HepG2 (cell line): ENCODE measurements around the gene RAB3B. TPM values are rescaled to one million over a fixed set of nuclear protein-coding genes. Genes with fewer than 3 reads are reported as not detected.

Source experiments
- ATF3 ChIP-seq: sonication (generic); formaldehyde crosslinking; IDR thresholded peaks from 2 replicates; pipeline ENCODE4 v1.4.0; 2020; ENCODE audit warnings: missing genetic modification reagents
- CAMTA2 ChIP-seq: sonication (generic); formaldehyde crosslinking; IDR thresholded peaks from 2 replicates; pipeline ENCODE4 v1.4.0; 2020; ENCODE audit warnings: mild to moderate bottlenecking, missing genetic modification reagents, borderline replicate concordance
- DNMT3B ChIP-seq: conservative IDR thresholded peaks from 2 replicates; pipeline ENCODE4 v1.6.1; 2016; ENCODE audit warnings: missing biosample characterization, control low read depth
- FOXO1 ChIP-seq: sonication (generic); formaldehyde crosslinking; IDR thresholded peaks from 2 replicates; pipeline ENCODE4 v1.4.0; 2020; ENCODE audit warnings: missing genetic modification reagents
- IKZF1 ChIP-seq: fragments of 450-650 bp; IDR thresholded peaks from 2 replicates; pipeline ENCODE4 v1.7.1; 2016
- IRF9 ChIP-seq: sonication (generic); formaldehyde crosslinking; IDR thresholded peaks from 2 replicates; pipeline ENCODE4 v1.8.0; 2022; ENCODE audit warnings: missing genetic modification reagents, mild to moderate bottlenecking, borderline replicate concordance
- MED13 ChIP-seq: sonication (generic); formaldehyde crosslinking; IDR thresholded peaks from 2 replicates; pipeline ENCODE4 v1.5.0; 2020; ENCODE audit warnings: missing genetic modification reagents
- MYPOP ChIP-seq: sonication (generic); formaldehyde crosslinking; IDR thresholded peaks from 2 replicates; pipeline ENCODE4 v1.8.1; 2023; ENCODE audit warnings: mild to moderate bottlenecking, moderate library complexity, missing genetic modification reagents
- TFE3 ChIP-seq: IDR thresholded peaks from 2 replicates; pipeline ENCODE4 v1.6.1; 2016
- ZMYM4 ChIP-seq: sonication (generic); formaldehyde crosslinking; IDR thresholded peaks from 2 replicates; pipeline ENCODE4 v1.8.1; 2023; ENCODE audit warnings: mild to moderate bottlenecking, missing genetic modification reagents
- ZNF230 ChIP-seq: sonication (generic); formaldehyde crosslinking; IDR thresholded peaks from 2 replicates; pipeline ENCODE4 v1.4.0; 2020; ENCODE audit warnings: mild to moderate bottlenecking, missing genetic modification reagents
- ZNF3 ChIP-seq: IDR thresholded peaks from 2 replicates; pipeline ENCODE4 v1.7.0; 2017; ENCODE audit warnings: inconsistent platforms
- ZNF614 ChIP-seq: IDR thresholded peaks from 2 replicates; pipeline ENCODE4 v1.6.1; 2018; ENCODE audit warnings: missing biosample characterization, missing genetic modification reagents, inconsistent platforms, borderline replicate concordance
- ZNF816 ChIP-seq: sonication (generic); formaldehyde crosslinking; IDR thresholded peaks from 2 replicates; pipeline ENCODE4 v1.8.0; 2022; ENCODE audit warnings: missing genetic modification reagents, mild to moderate bottlenecking, borderline replicate concordance
- ZSCAN12 ChIP-seq: sonication (generic); formaldehyde crosslinking; IDR thresholded peaks from 2 replicates; pipeline ENCODE4 v1.9.0; 2021; ENCODE audit warnings: mild to moderate bottlenecking, missing genetic modification reagents
- polyA plus RNA-seq, 8 experiments: library from polyadenylated mRNA; depleted of rRNA in 3 of 8; stranded (reverse) in 7 of 8; unstranded in 1 of 8; fragments of >200 nt; fragmentation: Illumina TruSeq in 4 of 8; extraction: Trizol in 4 of 8; gene quantifications; 2 replicates each; pipeline versions ENCODE4 v1.2.1 to v1.2.3, GENCODE V29; 2011 to 2016; ENCODE audit warnings: low read depth in 4 of 8, missing spikeins in 1 of 8, mixed read lengths in 1 of 8; ENCODE audit not compliant: insufficient read depth in 1 of 8
- total RNA-seq, 5 experiments: library from RNA; depleted of rRNA; stranded (reverse); fragments of >200 nt; fragmentation: Illumina TruSeq; extraction: Trizol; gene quantifications; 2 replicates each; pipeline ENCODE4 v1.2.3, GENCODE V29; 2016; ENCODE audit warnings: low read depth in 1 of 5
- TF ChIP-seq, protein P1 (sequence below): sonication (generic); formaldehyde crosslinking; IDR thresholded peaks from 2 replicates; pipeline ENCODE4 v1.4.0; 2020; ENCODE audit warnings: mild to moderate bottlenecking, missing genetic modification reagents

Gene RAB3B
- total and polyA plus RNA-seq, 2 of the 13 experiments (the other 11 are each of a cell fraction or from before 2014, with no cell fraction given), result 1.0 to 1.2 TPM

GRCh38 chr1:51976846-51977602 is 13.5 kb downstream of the RAB3B start (continued):
- TF ChIP-seq MYPOP (CRISPR knock-in tag), result no peak
- peak; percentile 46; the same call in 1 of the 2 replicates for TF ChIP-seq ZNF614 (CRISPR knock-in tag)
- TF ChIP-seq CAMTA2 (CRISPR knock-in tag), result no peak
- no peak for TF ChIP-seq ZNF816 (CRISPR knock-in tag)
- no peak for TF ChIP-seq DNMT3B
- peak; percentile 41; the same call in 1 of the 2 replicates for TF ChIP-seq TFE3 (CRISPR knock-in tag)
- no peak for TF ChIP-seq ZSCAN12
- peak; percentile 67; the same call in 1 of the 2 replicates for TF ChIP-seq FOXO1 (CRISPR knock-in tag)
- TF ChIP-seq ATF3 (CRISPR knock-in tag), result peak; percentile 72; the same call in 1 of the 2 replicates
- no peak for TF ChIP-seq ZNF230 (CRISPR knock-in tag)
- no peak for TF ChIP-seq MED13 (CRISPR knock-in tag)
- no peak for TF ChIP-seq IRF9 (CRISPR knock-in tag)
- TF ChIP-seq IKZF1, result no peak
- TF ChIP-seq, protein P1, sequence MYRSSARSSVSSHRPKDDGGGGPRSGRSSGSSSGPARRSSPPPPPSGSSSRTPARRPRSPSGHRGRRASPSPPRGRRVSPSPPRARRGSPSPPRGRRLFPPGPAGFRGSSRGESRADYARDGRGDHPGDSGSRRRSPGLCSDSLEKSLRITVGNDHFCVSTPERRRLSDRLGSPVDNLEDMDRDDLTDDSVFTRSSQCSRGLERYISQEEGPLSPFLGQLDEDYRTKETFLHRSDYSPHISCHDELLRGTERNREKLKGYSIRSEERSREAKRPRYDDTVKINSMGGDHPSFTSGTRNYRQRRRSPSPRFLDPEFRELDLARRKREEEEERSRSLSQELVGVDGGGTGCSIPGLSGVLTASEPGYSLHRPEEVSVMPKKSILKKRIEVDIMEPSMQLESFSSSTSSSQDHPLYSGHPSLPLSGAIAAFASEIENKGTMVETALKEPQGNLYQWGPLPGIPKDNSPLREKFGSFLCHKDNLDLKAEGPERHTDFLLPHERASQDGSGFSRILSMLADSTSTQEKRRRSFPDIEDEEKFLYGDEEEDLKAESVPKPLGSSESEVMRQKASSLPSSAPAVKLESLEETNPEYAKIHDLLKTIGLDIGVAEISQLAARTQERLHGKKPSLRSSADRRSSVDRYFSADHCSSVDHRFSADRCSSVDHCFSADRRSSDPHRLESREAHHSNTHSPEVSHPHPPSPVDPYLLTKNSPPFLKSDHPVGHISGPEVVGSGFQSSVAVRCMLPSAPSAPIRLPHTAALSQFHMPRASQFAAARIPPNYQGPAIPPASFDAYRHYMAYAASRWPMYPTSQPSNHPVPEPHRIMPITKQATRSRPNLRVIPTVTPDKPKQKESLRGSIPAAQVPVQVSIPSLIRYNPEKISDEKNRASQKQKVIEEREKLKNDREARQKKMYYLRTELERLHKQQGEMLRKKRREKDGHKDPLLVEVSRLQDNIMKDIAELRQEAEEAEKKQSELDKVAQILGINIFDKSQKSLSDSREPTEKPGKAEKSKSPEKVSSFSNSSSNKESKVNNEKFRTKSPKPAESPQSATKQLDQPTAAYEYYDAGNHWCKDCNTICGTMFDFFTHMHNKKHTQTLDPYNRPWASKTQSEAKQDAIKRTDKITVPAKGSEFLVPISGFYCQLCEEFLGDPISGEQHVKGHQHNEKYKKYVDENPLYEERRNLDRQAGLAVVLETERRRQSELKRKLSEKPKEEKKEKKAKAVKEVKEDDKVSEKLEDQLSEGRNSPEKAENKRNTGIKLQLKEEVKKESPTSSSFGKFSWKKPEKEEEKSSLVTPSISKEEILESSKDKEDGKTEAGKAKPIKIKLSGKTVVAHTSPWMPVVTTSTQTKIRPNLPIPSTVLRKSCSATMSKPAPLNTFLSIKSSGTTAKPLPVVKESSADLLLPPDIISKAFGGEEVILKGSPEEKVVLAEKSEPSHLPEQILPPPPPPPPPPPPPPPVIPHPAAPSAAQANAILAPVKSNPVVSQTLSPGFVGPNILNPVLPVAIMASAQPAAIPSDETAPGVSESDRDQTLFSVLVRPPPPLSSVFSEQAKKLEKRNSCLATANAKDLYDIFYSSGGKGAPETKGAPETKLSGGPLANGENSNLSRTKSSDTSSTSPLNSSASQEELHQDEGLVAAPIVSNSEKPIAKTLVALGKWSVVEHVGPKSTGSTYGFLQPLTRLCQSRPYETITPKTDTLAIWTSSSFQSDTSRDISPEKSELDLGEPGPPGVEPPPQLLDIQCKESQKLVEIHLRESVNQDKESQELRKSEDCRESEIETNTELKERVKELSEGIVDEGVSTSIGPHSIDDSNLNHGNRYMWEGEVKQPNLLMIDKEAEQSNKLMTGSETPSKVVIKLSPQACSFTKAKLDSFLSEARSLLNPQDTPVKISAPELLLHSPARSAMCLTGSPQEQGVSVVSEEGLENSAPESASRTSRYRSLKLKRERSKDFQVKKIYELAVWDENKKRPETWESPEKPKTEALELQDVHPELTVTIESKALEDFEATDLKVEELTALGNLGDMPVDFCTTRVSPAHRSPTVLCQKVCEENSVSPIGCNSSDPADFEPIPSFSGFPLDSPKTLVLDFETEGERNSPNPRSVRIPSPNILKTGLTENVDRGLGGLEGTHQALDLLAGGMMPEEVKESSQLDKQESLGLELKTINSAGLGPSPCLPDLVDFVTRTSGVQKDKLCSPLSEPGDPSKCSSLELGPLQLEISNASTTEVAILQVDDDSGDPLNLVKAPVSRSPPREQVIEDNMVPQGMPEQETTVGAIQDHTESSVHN (CRISPR knock-in tag), result no peak
- 0 out of 2 replicates have a peak, but pooled peaks have one; percentile 41 for TF ChIP-seq ZNF3 (CRISPR knock-in tag)
- peak; percentile 25; the same call in 1 of the 2 replicates for TF ChIP-seq ZMYM4
